HCT116 (cell line): Measurements from ENCODE around the gene CTBS. TPM values are rescaled to one million over a fixed set of nuclear protein-coding genes. Genes with fewer than 3 reads are reported as not detected.

Experiments
- ATAC-seq: fragments of 200-7000 bp; cut with Tn5 transposase; 2 replicates; pipeline ENCODE4 v1.9.1; 2020; ENCODE audit warnings: mild to moderate bottlenecking, moderate library complexity
- BruUV-seq: library from RNA; stranded (reverse); fragments of 400-500 nt; replicated peaks from 2 replicates; lab custom pipeline; 2021; lab: Mats Ljungman, UMichigan
- CTCF ChIA-PET: fragments of 300-600 bp; sonication (Branson Sonifier 250); formaldehyde crosslinking; loops from one replicate; lab custom pipeline; 2021; ENCODE audit warnings: antibody characterized with exemption; lab: Charles Lee
- POLR2A ChIA-PET: fragments of 300-600, 350-600 bp; sonication (Branson Sonifier 250); formaldehyde crosslinking; loops from one replicate; lab custom pipeline; 2021; ENCODE audit warnings: antibody characterized with exemption; lab: Charles Lee
- RAD21 ChIA-PET, 2 experiments: fragments of 300-600 bp; sonication (Branson Sonifier 250); formaldehyde crosslinking; loops; one replicate each; lab custom pipeline; 2023; ENCODE audit warnings: low total read pairs in 2 of 2; ENCODE audit not compliant: uncharacterized antibody in 2 of 2, unreplicated experiment in 2 of 2, low non-redundant PET in 1 of 2; lab: Charles Lee
- DNase-seq: peaks from one replicate; pipeline ENCODE4 v3.0.0-alpha.2; 2010; ENCODE audit warnings: low read depth, low spot score
- H2AFZ ChIP-seq: fragments of 200-600 bp; shearing (Covaris generic), sonication (generic); 2 replicates; pipeline ENCODE4 v1.6.1; 2017; ENCODE audit warnings: low read depth, mixed run types, mixed read lengths, antibody characterized with exemption, low read length; ENCODE audit not compliant: poor library complexity, severe bottlenecking
- H3K27ac ChIP-seq: 2 replicates; pipeline ENCODE4 v1.5.1; 2012; ENCODE audit warnings: low read depth, low read length
- H3K27me3 ChIP-seq: fragments of 200-600 bp; sonication (generic); 2 replicates; pipeline ENCODE4 v1.6.1; 2016; ENCODE audit warnings: mixed run types, low read length, mixed read lengths; ENCODE audit not compliant: insufficient read depth
- H3K36me3 ChIP-seq, 2 experiments: fragments of 200-500 bp in 1 of 2; fragments of 200-600 bp in 1 of 2; sonication (Bioruptor generic) in 1 of 2; sonication (generic) in 1 of 2; 2 replicates each; pipeline versions ENCODE4 v1.5.1 to v1.6.1; 2014 to 2016; ENCODE audit warnings: low read length in 2 of 2, inconsistent platforms in 1 of 2, mixed read lengths in 1 of 2, mixed run types in 1 of 2; ENCODE audit not compliant: insufficient read depth in 2 of 2, control insufficient read depth in 1 of 2
- H3K4me1 ChIP-seq, 2 experiments: fragments of 200-600 bp in 1 of 2; sonication (generic) in 1 of 2; 2 replicates each; pipeline versions ENCODE4 v1.5.1 to v1.6.1; 2012 to 2017; ENCODE audit warnings: low read length in 2 of 2, inconsistent platforms in 1 of 2, mild to moderate bottlenecking in 1 of 2, mixed read lengths in 1 of 2, mixed run types in 1 of 2, moderate library complexity in 1 of 2; ENCODE audit not compliant: insufficient read depth in 2 of 2, control insufficient read depth in 1 of 2
- H3K4me2 ChIP-seq: fragments of 200-600 bp; sonication (generic); 2 replicates; pipeline ENCODE4 v1.6.1; 2017; ENCODE audit warnings: mixed run types, low read length, mixed read lengths
- H3K4me3 ChIP-seq, 2 experiments: fragments of 200-600 bp in 1 of 2; sonication (generic) in 1 of 2; replicated peaks in 1 of 2; 2 replicates each; pipeline ENCODE4 v1.5.1; 2011 to 2016; ENCODE audit warnings: low read length in 2 of 2, control low read depth in 1 of 2, low read depth in 1 of 2, mild to moderate bottlenecking in 1 of 2, mixed read lengths in 1 of 2, mixed run types in 1 of 2
- H3K79me2 ChIP-seq: fragments of 200-600 bp; sonication (generic); 2 replicates; pipeline ENCODE4 v1.6.1; 2017; ENCODE audit warnings: mild to moderate bottlenecking, mixed run types, low read length, moderate library complexity, mixed read lengths; ENCODE audit not compliant: insufficient read depth
- H3K9ac ChIP-seq: fragments of 200-600 bp; sonication (generic); 2 replicates; pipeline ENCODE4 v1.6.1; 2016; ENCODE audit warnings: low read length, mixed read lengths
- H3K9me2 ChIP-seq: fragments of 200-600 bp; sonication (generic), shearing (Covaris generic); 2 replicates; pipeline ENCODE4 v1.6.1; 2017; ENCODE audit warnings: mixed run types, mild to moderate bottlenecking, moderate library complexity; ENCODE audit not compliant: insufficient read depth
- H3K9me3 ChIP-seq, 2 experiments: fragments of 200-500 bp in 1 of 2; fragments of 200-600 bp in 1 of 2; sonication (Bioruptor generic) in 1 of 2; sonication (generic) in 1 of 2; 2 replicates each; pipeline ENCODE4 v1.6.1; 2014 to 2017; ENCODE audit warnings: low read length in 2 of 2, mixed read lengths in 2 of 2, inconsistent platforms in 1 of 2, low read depth in 1 of 2, mild to moderate bottlenecking in 1 of 2, mixed run types in 1 of 2, moderate library complexity in 1 of 2; ENCODE audit not compliant: control insufficient read depth in 1 of 2, insufficient read depth in 1 of 2
- H4K20me1 ChIP-seq: fragments of 200-600 bp; sonication (generic), shearing (Covaris generic); 2 replicates; pipeline ENCODE4 v1.6.1; 2017; ENCODE audit warnings: mixed run types, mild to moderate bottlenecking, moderate library complexity; ENCODE audit not compliant: insufficient read depth
- ATF3 ChIP-seq: IDR thresholded peaks from 2 replicates; pipeline ENCODE4 v1.6.1; 2012
- CBX3 ChIP-seq: IDR thresholded peaks from 2 replicates; pipeline ENCODE4 v1.6.1; 2012; ENCODE audit warnings: low read depth
- CEBPB ChIP-seq: IDR thresholded peaks from 2 replicates; pipeline ENCODE4 v1.6.1; 2012; ENCODE audit warnings: low read depth
- EGR1 ChIP-seq: IDR thresholded peaks from 2 replicates; pipeline ENCODE4 v1.6.1; 2012; ENCODE audit warnings: low read depth
- ELF1 ChIP-seq: IDR thresholded peaks from 2 replicates; pipeline ENCODE4 v1.6.1; 2012; ENCODE audit warnings: low read depth, borderline replicate concordance
- EZH2 ChIP-seq: fragments of 200-600 bp; sonication (generic); IDR thresholded peaks from 2 replicates; pipeline ENCODE4 v1.6.1; 2017; ENCODE audit warnings: antibody characterized with exemption, mixed run types
- EZH2phosphoT487 ChIP-seq: fragments of 200-600 bp; IDR thresholded peaks from 2 replicates; pipeline ENCODE4 v1.6.1; 2018; ENCODE audit warnings: antibody characterized with exemption, borderline replicate concordance
- POLR2A ChIP-seq: IDR thresholded peaks from 2 replicates; pipeline ENCODE4 v1.7.0; 2011; ENCODE audit warnings: borderline replicate concordance; ENCODE audit not compliant: insufficient read depth, insufficient read length; ENCODE audit errors: extremely low read depth
- POLR2AphosphoS5 ChIP-seq: IDR thresholded peaks from 2 replicates; pipeline ENCODE4 v1.6.1; 2011; ENCODE audit warnings: mild to moderate bottlenecking, low read depth, low read length, moderate library complexity
- RAD21 ChIP-seq: IDR thresholded peaks from 2 replicates; pipeline ENCODE4 v1.6.1; 2012; ENCODE audit warnings: low read depth, mild to moderate bottlenecking
- SIN3A ChIP-seq: IDR thresholded peaks from 2 replicates; pipeline ENCODE4 v1.6.1; 2012; ENCODE audit warnings: low read depth
- SP1 ChIP-seq: IDR thresholded peaks from 2 replicates; pipeline ENCODE4 v1.6.1; 2012; ENCODE audit warnings: low read depth
- SRF ChIP-seq: IDR thresholded peaks from 2 replicates; pipeline ENCODE4 v1.6.1; 2012; ENCODE audit warnings: low read depth
- TCF7L2 ChIP-seq: IDR thresholded peaks from 2 replicates; pipeline ENCODE4 v1.7.0; 2011; ENCODE audit warnings: borderline replicate concordance, inconsistent platforms; ENCODE audit not compliant: insufficient read depth, insufficient read length; ENCODE audit errors: extremely low read depth
- YY1 ChIP-seq: IDR thresholded peaks from 2 replicates; pipeline ENCODE4 v1.6.1; 2011; ENCODE audit warnings: low read length, low read depth, moderate library complexity, mild to moderate bottlenecking; ENCODE audit not compliant: insufficient replicate concordance; ENCODE audit errors: extremely low read depth
- ZFX ChIP-seq: fragments of 450-650 bp; IDR thresholded peaks from 2 replicates; pipeline ENCODE4 v1.6.1; 2017
- ZNF274 ChIP-seq: fragments of 200-500 bp; sonication (Bioruptor generic); IDR thresholded peaks from 2 replicates; pipeline ENCODE4 v1.6.1; 2014; ENCODE audit warnings: mild to moderate bottlenecking, low read depth, low read length, inconsistent platforms
- intact Hi-C: fragments of 100-400 bp; cut with micrococcal nuclease; formaldehyde crosslinking; loops from 2 replicates; pipeline ENCODE4 v1.10.0; 2022
- total RNA-seq: library from RNA; stranded (reverse); gene quantifications from one replicate; pipeline ENCODE4 v1.2.1, GENCODE V29; 2021; ENCODE audit not compliant: unreplicated experiment
- TF ChIP-seq, protein P1 (sequence below): IDR thresholded peaks from 2 replicates; pipeline ENCODE4 v1.6.1; 2012; ENCODE audit warnings: low read depth
- TF ChIP-seq, protein P2 (sequence below): IDR thresholded peaks from 2 replicates; pipeline ENCODE4 v1.6.1; 2012
- TF ChIP-seq, protein P3 (sequence below), 3 experiments: fragments of 200-600 bp in 1 of 3; sonication (generic) in 1 of 3; IDR thresholded peaks in 2 of 3; conservative IDR thresholded peaks in 1 of 3; 2 replicates each; pipeline ENCODE4 v1.5.1; 2012 to 2017; ENCODE audit warnings: low read depth in 2 of 3, low read length in 2 of 3, antibody characterized with exemption in 1 of 3, borderline replicate concordance in 1 of 3, control low read depth in 1 of 3, mild to moderate bottlenecking in 1 of 3, mixed read lengths in 1 of 3, mixed run types in 1 of 3, moderate library complexity in 1 of 3; ENCODE audit not compliant: insufficient read depth in 1 of 3

Gene CTBS
- total RNA-seq, 1 experiment from 2014 or later = 19.5 TPM

DNA sequence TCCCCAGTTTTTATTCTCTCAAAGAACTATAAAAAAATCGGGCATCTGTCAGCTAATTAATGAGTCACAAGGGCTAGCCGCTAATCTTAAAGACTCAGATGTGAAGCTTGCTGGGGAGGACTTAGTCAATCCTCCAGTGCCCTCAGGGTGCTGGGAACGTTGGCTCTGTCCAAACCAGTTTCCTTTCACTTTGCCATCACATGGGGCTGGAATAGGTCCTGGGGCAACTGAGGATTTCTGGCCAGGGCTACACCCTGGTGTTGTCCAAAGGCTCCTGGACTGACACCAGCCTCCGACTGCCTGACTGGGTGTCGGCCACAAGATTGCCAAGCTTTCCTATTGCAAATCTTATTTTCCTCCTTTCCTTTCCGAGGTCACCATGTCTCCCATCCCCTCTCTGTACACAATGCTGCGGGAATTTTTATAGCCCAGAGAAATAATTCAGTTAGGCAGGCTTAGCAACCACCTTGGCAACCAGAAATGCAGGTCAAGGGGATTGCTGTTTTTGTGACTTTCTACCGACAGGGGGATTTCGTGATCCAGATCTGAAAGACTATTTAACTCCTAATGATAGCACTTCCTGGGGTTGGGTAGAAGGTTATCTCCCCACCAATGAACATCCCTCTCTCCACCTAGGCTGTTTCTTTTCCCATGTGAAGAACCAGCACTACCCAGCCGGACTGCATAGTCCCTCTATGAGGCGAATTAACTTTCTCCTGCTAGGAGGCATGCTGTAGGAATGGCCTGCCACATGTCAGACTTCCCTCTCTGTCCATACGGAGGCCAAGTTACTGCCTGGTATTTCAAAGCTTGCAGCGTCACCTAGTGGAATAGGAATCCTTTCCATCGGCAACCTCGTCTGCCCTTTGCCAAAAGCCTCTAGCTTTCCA is 29.9 kb upstream of the CTBS start:
- Histone ChIP-seq H3K79me2 (no peaks in the 10 kb centered on the region), H3K27me3 (no peaks in the 10 kb centered on the region), H3K9me2 (no peaks in the 10 kb centered on the region), H3K9ac (peak overlapping the region; percentile 45), H3K9me3 (peaks cover 7 to 9% of the 10 kb centered on the region in 2 experiments; a peak in 2 of 4 replicates), H3K36me3 (no peaks in the 10 kb centered on the region), H4K20me1 (no peaks in the 10 kb centered on the region), H3K4me3 (peak overlapping the region; percentile 24 to 52), H3K27ac (peak overlapping the region; percentile 69), H3K4me1 (peaks cover 32 to 52% of the 10 kb centered on the region in 2 experiments), H2AFZ (peak overlapping the region; percentile 83), H3K4me2 (peak overlapping the region; percentile 84)
- ChIA-PET CTCF (interaction anchor here (0.5 to 2.9 kb wide), 15 partner anchors 16 to 740 kb away, joined by 3 to 27 read pairs (median 3); partner anchors contain the start of genes CTBS and PRKACB), RAD21 (interaction anchor here (1.0 to 2.4 kb wide), 8 partner anchors 98 to 463 kb away, joined by 3 to 7 read pairs (median 4); partner anchors contain the start of genes GNG5 (in 1 of the 2), PRKACB (in 1 of the 2) and SPATA1 (in 1 of the 2)), POLR2A (interaction anchor here (0.9 to 1.3 kb wide), 3 partner anchors 30 to 463 kb away, joined by 3 to 4 read pairs (median 3); no protein-coding TSS in a partner anchor)
- intact Hi-C loops = loop anchor here (1.0 to 10.0 kb wide), 5 partner anchors 99 to 463 kb away; partner anchors contain the start of genes GNG5 and SPATA1
- ATAC-seq (peak; percentile 77), DNase-seq (peak; percentile 73)
- TSS peak; percentile 74 for BruUV-seq
- TF ChIP-seq, protein P1, sequence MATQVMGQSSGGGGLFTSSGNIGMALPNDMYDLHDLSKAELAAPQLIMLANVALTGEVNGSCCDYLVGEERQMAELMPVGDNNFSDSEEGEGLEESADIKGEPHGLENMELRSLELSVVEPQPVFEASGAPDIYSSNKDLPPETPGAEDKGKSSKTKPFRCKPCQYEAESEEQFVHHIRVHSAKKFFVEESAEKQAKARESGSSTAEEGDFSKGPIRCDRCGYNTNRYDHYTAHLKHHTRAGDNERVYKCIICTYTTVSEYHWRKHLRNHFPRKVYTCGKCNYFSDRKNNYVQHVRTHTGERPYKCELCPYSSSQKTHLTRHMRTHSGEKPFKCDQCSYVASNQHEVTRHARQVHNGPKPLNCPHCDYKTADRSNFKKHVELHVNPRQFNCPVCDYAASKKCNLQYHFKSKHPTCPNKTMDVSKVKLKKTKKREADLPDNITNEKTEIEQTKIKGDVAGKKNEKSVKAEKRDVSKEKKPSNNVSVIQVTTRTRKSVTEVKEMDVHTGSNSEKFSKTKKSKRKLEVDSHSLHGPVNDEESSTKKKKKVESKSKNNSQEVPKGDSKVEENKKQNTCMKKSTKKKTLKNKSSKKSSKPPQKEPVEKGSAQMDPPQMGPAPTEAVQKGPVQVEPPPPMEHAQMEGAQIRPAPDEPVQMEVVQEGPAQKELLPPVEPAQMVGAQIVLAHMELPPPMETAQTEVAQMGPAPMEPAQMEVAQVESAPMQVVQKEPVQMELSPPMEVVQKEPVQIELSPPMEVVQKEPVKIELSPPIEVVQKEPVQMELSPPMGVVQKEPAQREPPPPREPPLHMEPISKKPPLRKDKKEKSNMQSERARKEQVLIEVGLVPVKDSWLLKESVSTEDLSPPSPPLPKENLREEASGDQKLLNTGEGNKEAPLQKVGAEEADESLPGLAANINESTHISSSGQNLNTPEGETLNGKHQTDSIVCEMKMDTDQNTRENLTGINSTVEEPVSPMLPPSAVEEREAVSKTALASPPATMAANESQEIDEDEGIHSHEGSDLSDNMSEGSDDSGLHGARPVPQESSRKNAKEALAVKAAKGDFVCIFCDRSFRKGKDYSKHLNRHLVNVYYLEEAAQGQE = no peak
- no peak for TF ChIP-seq ZNF274
- peak; percentile 35 for TF ChIP-seq YY1
- TF ChIP-seq SIN3A = peak; percentile 27; the same call in 1 of the 2 replicates
- no peak for TF ChIP-seq EZH2phosphoT487
- TF ChIP-seq RAD21 = peak; percentile 96
- TF ChIP-seq ELF1 = no peak
- TF ChIP-seq ATF3 = no peak
- TF ChIP-seq EZH2 = no peak
- no peak for TF ChIP-seq ZFX
- TF ChIP-seq POLR2A = no peak
- TF ChIP-seq CEBPB = peak; percentile 33; the same call in 1 of the 2 replicates
- TF ChIP-seq SRF = no peak; the same call in 1 of the 2 replicates
- TF ChIP-seq EGR1 = no peak
- TF ChIP-seq POLR2AphosphoS5 = peak; percentile 42; the same call in 1 of the 2 replicates
- peak; percentile 82 for TF ChIP-seq CBX3
- TF ChIP-seq TCF7L2 = peak; percentile 93
- TF ChIP-seq, protein P2, sequence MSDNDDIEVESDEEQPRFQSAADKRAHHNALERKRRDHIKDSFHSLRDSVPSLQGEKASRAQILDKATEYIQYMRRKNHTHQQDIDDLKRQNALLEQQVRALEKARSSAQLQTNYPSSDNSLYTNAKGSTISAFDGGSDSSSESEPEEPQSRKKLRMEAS = peak; percentile 88
- TF ChIP-seq SP1 = peak; percentile 69; the same call in 1 of the 2 replicates
- TF ChIP-seq, protein P3, sequence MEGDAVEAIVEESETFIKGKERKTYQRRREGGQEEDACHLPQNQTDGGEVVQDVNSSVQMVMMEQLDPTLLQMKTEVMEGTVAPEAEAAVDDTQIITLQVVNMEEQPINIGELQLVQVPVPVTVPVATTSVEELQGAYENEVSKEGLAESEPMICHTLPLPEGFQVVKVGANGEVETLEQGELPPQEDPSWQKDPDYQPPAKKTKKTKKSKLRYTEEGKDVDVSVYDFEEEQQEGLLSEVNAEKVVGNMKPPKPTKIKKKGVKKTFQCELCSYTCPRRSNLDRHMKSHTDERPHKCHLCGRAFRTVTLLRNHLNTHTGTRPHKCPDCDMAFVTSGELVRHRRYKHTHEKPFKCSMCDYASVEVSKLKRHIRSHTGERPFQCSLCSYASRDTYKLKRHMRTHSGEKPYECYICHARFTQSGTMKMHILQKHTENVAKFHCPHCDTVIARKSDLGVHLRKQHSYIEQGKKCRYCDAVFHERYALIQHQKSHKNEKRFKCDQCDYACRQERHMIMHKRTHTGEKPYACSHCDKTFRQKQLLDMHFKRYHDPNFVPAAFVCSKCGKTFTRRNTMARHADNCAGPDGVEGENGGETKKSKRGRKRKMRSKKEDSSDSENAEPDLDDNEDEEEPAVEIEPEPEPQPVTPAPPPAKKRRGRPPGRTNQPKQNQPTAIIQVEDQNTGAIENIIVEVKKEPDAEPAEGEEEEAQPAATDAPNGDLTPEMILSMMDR (IDR thresholded peaks at IDR 0.05 in 2 of 3, conservative IDR thresholded peaks at IDR 0.05 in 1 of 3; ENCODE audit: borderline replicate concordance in 1 of 3, insufficient read depth in 1 of 3, low read depth in 2 of 3, low read length in 2 of 3) = peak; percentile 67 to 87 (median 81)
